Neural progenitor cell (in vitro differentiated cells): Measurements from ENCODE around the gene KLHL20.

Source experiments
- CTCF ChIP-seq: fragments of 200-600 bp; sonication (generic); IDR thresholded peaks from 2 replicates; pipeline ENCODE4 v1.5.1; 2017; ENCODE audit warnings: antibody characterized with exemption, mild to moderate bottlenecking
- EZH2 ChIP-seq: fragments of 200-600 bp; sonication (generic); IDR thresholded peaks from 2 replicates; pipeline ENCODE4 v1.6.1; 2017; ENCODE audit warnings: antibody characterized with exemption, mild to moderate bottlenecking, moderate library complexity
- EZH2phosphoT487 ChIP-seq: fragments of 200-600 bp; sonication (generic); IDR thresholded peaks from 2 replicates; pipeline ENCODE4 v1.6.1; 2017; ENCODE audit warnings: antibody characterized with exemption

- TF ChIP-seq CTCF (no peak), EZH2 (no peak), EZH2phosphoT487 (no peak)
Observed at GRCh38 chr1:173669491-173669941, 45.3 kb upstream of the KLHL20 start, which contains the start of gene ANKRD45.
